Choroid plexus epithelial cell (primary cell): ENCODE data around the gene ZNF8.

Experiments
- DNase-seq: peaks from one replicate; pipeline ENCODE4 v3.0.0-alpha.2; 2010; ENCODE audit warnings: low read depth
- H3K4me3 ChIP-seq: 2 replicates; pipeline ENCODE4 v1.5.1; 2011; ENCODE audit warnings: low read depth, mild to moderate bottlenecking, control low read depth, low read length, moderate library complexity
- TF ChIP-seq, protein P1 (sequence below): conservative IDR thresholded peaks from 2 replicates; pipeline ENCODE4 v1.5.1; 2011; ENCODE audit warnings: low read depth, mild to moderate bottlenecking, control low read depth, inconsistent platforms, low read length, moderate library complexity

ZNF8 gene

DNA sequence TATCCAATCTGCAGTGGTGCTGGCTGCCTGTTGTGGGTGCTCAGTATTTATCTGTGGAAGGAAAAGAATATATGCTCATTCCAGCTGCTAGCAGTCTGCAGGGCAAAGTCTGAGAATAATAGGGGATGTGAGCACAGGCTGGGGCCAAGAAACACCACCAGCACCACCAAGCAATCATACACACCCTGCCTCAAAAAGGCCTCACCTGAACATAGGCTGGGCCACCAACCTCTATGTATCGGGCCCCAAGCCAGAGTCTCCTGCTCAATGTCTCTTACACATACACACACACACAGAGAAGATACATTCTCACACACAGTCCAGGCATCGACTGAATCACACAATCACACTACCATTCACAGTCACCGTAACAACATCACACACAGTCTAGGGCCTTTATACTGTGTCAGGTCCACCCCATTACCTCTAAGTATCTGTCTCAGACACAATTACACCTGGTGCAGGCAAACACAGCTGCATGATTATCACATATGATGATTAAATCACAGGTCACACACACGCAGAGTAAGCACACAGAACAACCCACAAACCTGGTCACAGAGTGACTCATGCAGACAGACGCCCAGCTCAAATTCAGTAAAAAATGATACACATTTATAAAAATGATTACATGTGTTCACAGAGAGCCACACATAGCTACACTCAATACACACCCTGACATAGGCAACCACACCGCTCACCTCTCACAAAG, 46.7 kb downstream of the ZNF8 start:
- TF ChIP-seq, protein P1, sequence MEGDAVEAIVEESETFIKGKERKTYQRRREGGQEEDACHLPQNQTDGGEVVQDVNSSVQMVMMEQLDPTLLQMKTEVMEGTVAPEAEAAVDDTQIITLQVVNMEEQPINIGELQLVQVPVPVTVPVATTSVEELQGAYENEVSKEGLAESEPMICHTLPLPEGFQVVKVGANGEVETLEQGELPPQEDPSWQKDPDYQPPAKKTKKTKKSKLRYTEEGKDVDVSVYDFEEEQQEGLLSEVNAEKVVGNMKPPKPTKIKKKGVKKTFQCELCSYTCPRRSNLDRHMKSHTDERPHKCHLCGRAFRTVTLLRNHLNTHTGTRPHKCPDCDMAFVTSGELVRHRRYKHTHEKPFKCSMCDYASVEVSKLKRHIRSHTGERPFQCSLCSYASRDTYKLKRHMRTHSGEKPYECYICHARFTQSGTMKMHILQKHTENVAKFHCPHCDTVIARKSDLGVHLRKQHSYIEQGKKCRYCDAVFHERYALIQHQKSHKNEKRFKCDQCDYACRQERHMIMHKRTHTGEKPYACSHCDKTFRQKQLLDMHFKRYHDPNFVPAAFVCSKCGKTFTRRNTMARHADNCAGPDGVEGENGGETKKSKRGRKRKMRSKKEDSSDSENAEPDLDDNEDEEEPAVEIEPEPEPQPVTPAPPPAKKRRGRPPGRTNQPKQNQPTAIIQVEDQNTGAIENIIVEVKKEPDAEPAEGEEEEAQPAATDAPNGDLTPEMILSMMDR: no peak
- H3K4me3 ChIP-seq: peak overlapping the region; percentile 98
- DNase-seq: peak; percentile 25

DNA sequence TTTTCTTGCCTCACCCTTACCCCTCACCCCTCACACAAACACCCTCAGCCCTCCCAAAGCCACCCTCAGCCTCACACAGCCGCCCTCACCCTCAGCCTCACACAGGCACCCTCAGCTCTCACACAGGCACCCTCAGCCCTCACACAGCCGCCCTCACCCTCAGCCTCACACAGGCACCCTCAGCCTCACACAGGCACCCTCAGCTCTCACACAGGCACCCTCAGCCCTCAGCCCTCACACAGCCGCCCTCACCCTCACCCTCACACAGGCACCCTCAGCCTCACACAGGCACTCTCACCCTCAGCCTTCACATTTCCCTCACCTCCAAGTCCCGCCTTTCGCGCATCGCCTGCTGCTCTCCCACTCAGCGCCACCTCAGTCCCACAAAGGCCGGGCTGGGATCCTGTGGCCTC, 47.8 kb downstream of the ZNF8 start:
- DNase-seq: no peak
- TF ChIP-seq, protein P1: no peak
- peak overlapping the region; percentile 98 for H3K4me3 ChIP-seq

DNA sequence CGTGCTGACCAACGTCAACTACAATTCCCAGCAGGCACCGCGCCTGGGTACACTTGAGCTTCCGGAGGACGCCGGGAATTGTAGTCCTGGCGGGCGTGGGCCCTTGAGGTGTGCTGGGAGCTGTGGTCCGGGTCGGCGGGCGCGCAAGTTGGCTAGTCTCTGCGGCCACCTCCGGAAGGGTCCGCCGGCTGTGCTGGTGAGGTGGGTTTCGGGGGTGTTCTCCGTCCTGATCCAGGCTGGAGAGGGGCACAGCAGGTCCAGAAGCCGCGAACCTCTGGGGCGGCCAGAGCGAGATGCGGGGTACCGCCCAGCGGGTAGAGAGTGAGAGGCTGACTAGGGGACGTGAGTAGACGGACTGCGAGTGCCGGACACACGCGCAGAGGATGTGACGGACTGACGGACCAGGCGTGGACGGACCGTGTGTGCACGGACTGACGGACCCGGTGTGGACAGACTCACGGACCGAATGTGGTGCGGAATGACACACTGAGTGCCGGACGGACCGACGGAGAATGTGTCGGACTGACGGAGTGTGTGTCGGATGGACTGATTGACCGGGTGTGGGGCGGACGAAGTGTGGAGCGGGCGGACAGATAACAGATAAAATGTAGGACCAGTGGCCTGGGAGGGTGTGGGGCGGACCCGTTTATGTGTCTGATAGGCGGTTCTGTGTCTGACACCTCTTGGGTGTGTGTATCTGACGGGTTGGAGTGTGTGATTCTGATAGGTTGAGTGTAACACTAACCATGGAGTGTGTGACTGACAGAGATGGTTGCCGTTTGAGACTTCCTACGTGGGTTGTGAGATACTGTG, 48.4 kb downstream of the ZNF8 start, which contains the start of gene ZSCAN22:
TSS of gene ZSCAN22 (plus strand) at position 81 of the 813 bp plus-strand sequence. CDS start 7,809 bp downstream, outside the sequence.
- H3K4me3 ChIP-seq: peak within 1 kb of the TSS; percentile 98
- peak; percentile 97 for DNase-seq
- TF ChIP-seq, protein P1: no peak

DNA sequence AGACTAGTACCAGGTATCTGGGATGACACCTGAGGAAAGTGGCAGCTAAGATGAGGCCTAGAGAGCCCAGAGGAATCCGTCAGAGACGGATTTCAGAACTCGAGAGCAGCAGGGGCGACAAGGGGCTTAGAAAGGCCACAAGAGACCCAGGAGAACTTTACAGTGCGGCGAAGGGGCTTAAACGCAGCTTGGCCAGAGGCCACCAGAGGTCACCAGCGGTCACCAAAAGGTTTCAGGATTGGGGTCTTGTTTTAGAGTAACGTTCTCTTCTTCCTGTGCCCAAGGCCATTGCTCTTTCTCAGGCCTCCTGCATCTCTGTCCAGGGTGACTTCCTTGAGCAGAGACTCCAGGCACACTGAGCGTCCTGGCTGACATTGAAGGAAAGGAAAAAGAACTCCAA, 50.2 kb downstream of the ZNF8 start:
- DNase-seq: no peak
- TF ChIP-seq, protein P1: no peak
- no peak overlapping the region for H3K4me3 ChIP-seq

DNA sequence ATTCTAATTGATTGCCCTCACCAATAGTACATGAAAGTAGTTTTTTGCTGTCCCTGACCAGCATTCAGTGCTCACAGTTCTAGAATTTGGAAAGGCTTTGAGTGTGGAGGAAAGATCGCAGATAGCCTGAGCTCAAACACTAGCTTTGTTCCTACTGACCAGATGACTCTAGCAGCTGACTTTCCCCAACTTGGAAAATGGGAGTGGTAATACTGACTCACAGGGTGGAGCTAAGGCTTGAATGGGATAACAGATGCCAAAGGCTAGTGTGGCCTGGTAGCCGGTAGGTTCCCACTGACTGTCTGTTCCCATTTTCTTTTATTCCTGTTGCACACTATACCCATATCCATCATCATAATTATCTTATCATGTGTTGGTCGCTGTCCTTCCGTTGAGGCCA, 51.7 kb downstream of the ZNF8 start:
- TF ChIP-seq, protein P1: no peak
- H3K4me3 ChIP-seq: no peak overlapping the region
- peak; percentile 71 for DNase-seq

DNA sequence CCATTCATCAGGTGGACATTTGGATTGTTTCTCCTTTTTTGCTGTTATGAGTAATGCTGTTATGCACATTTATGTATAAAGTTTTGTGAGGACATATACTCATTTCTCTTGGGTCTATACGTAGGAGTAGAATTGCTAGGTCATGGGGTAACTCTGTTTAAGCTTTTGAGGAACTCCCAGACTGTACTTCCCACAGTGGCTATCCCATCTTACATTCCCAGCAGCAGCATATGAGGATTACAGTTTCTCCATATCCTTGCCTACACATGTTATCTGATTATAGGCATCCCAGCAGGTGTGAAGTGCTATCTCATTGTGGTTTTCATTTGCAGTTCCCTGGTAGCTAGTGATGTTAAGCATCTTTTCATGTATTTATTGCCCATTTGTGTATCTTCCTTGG, 53.9 kb downstream of the ZNF8 start:
- TF ChIP-seq, protein P1: no peak
- H3K4me3 ChIP-seq: no peak overlapping the region
- no peak for DNase-seq
